K562 (cell line): Measurements from ENCODE around the gene RNF151. TPM values are rescaled to one million over a fixed set of nuclear protein-coding genes. Genes with fewer than 3 reads are reported as not detected.

Source experiments
- ATF3 ChIP-seq, 2 experiments: fragments of 450-650 bp in 1 of 2; sonication (generic) in 1 of 2; formaldehyde crosslinking in 1 of 2; IDR thresholded peaks in 1 of 2; conservative IDR thresholded peaks in 1 of 2; 2 replicates each; pipeline versions ENCODE4 v1.6.1 to v1.8.1; 2016 to 2023; ENCODE audit warnings: mild to moderate bottlenecking in 2 of 2, moderate library complexity in 2 of 2, inconsistent platforms in 1 of 2, missing genetic modification reagents in 1 of 2
- CAMTA2 ChIP-seq: fragments of 250-450 bp; sonication (Bioruptor Pico); conservative IDR thresholded peaks from 2 replicates; pipeline ENCODE4 v1.5.1; 2022
- CBX2 ChIP-seq: fragments of 200-600 bp; sonication (generic); IDR thresholded peaks from one replicate; pipeline ENCODE4 v1.6.1; 2012; ENCODE audit warnings: mild to moderate bottlenecking, low read length, inconsistent platforms; ENCODE audit not compliant: insufficient read depth, poor library complexity, severe bottlenecking
- FOS ChIP-seq: IDR thresholded peaks from 3 replicates; pipeline ENCODE4 v1.6.1; 2011; ENCODE audit not compliant: insufficient read length; ENCODE audit errors: extremely low read depth
- HDAC6 ChIP-seq: IDR thresholded peaks from 2 replicates; pipeline ENCODE4 v1.6.1; 2012; ENCODE audit warnings: low read depth, mild to moderate bottlenecking, control low read depth, inconsistent platforms, low read length, moderate library complexity
- JUN ChIP-seq, 2 experiments: sonication (generic) in 1 of 2; formaldehyde crosslinking in 1 of 2; IDR thresholded peaks; 2 replicates each; pipeline versions ENCODE4 v1.6.1 to v1.8.0; 2012 to 2022; ENCODE audit warnings: borderline replicate concordance in 2 of 2, mild to moderate bottlenecking in 2 of 2, improper control_type of control experiment in 1 of 2, low read depth in 1 of 2, low read length in 1 of 2, missing genetic modification reagents in 1 of 2
- PCBP2 ChIP-seq: fragments of 200-400 bp; formaldehyde crosslinking; IDR thresholded peaks from 2 replicates; pipeline ENCODE4 v1.6.1; 2018; ENCODE audit warnings: low read length, low read depth, mild to moderate bottlenecking, moderate library complexity; ENCODE audit not compliant: poor library complexity, severe bottlenecking
- SMAD2 ChIP-seq: fragments of 150-350 bp; IDR thresholded peaks from 2 replicates; pipeline ENCODE4 v1.6.1; 2014; ENCODE audit warnings: low read depth, mild to moderate bottlenecking, low read length
- SOX6 ChIP-seq: fragments of 450-650 bp; IDR thresholded peaks from 2 replicates; pipeline ENCODE4 v1.6.1; 2014; ENCODE audit warnings: mild to moderate bottlenecking
- SP2 ChIP-seq: IDR thresholded peaks from 2 replicates; pipeline ENCODE4 v1.6.1; 2011; ENCODE audit warnings: mild to moderate bottlenecking, low read depth, low read length, moderate library complexity; ENCODE audit not compliant: poor library complexity, severe bottlenecking; ENCODE audit errors: extremely low read depth
- SRSF3 ChIP-seq: fragments of 200-400 bp; formaldehyde crosslinking; IDR thresholded peaks from 2 replicates; pipeline ENCODE4 v1.6.1; 2016; ENCODE audit warnings: mild to moderate bottlenecking, low read length, moderate library complexity; ENCODE audit not compliant: insufficient read depth
- STAT5B ChIP-seq: fragments of 250-450 bp; sonication (Bioruptor Pico); IDR thresholded peaks from 2 replicates; pipeline ENCODE4 v1.8.0; 2021; ENCODE audit warnings: mild to moderate bottlenecking, inconsistent platforms
- TARDBP ChIP-seq: fragments of 450-650 bp; IDR thresholded peaks from 2 replicates; pipeline ENCODE4 v1.6.1; 2016
- ZNF316 ChIP-seq: fragments of 450-650 bp; IDR thresholded peaks from 2 replicates; pipeline ENCODE4 v1.6.1; 2016
- ZNF384 ChIP-seq: IDR thresholded peaks from 2 replicates; pipeline ENCODE4 v1.6.1; 2012; ENCODE audit warnings: low read depth, low read length, improper control_type of control experiment
- ZNF589 ChIP-seq: fragments of 200-800 bp; sonication (Bioruptor generic); IDR thresholded peaks from 2 replicates; pipeline ENCODE4 v1.6.1; 2016; ENCODE audit warnings: low read depth, missing genetic modification characterization, missing compliant biosample characterization
- polyA plus RNA-seq, 8 experiments: library from polyadenylated mRNA; depleted of rRNA in 4 of 8; stranded (reverse) in 5 of 8; unstranded in 3 of 8; fragments of >200 nt; fragmentation: Nextera tagmentation in 2 of 8; fragmentation: Illumina TruSeq in 1 of 8; extraction: Ambion mirVana in 2 of 8; extraction: Trizol in 1 of 8; gene quantifications; 2 replicates each; pipeline versions ENCODE4 v1.2.1 to v1.2.3, GENCODE V29; 2011 to 2014; ENCODE audit warnings: inconsistent platforms in 1 of 8, missing spikeins in 1 of 8
- total RNA-seq, 7 experiments: library from RNA; depleted of rRNA in 6 of 7; stranded (reverse); fragments of >200 nt in 6 of 7; fragmentation: Illumina TruSeq in 2 of 7; extraction: Trizol in 2 of 7; gene quantifications; 2 replicates each; pipeline versions ENCODE4 v1.2.1 to v1.2.3, GENCODE V29; 2011 to 2021; ENCODE audit warnings: low replicate concordance in 1 of 7
- TF ChIP-seq, protein P1 (sequence below): fragments of 450-650 bp; formaldehyde crosslinking; IDR thresholded peaks from 2 replicates; pipeline ENCODE4 v1.4.0; 2022; ENCODE audit warnings: mild to moderate bottlenecking, moderate library complexity
- TF ChIP-seq, protein P2 (sequence below): sonication (generic); formaldehyde crosslinking; IDR thresholded peaks from 2 replicates; pipeline ENCODE4 v1.8.0; 2022; ENCODE audit warnings: missing genetic modification reagents, mild to moderate bottlenecking, borderline replicate concordance
- TF ChIP-seq, protein P3 (sequence below): fragments of 200-800 bp; sonication (Bioruptor generic); IDR thresholded peaks from 2 replicates; pipeline ENCODE4 v1.6.1; 2017; ENCODE audit warnings: missing genetic modification characterization, missing compliant biosample characterization
- TF ChIP-seq, protein P4 (sequence below): sonication (generic); formaldehyde crosslinking; IDR thresholded peaks from 2 replicates; pipeline ENCODE4 v1.8.0; 2022; ENCODE audit warnings: missing genetic modification reagents, mild to moderate bottlenecking, borderline replicate concordance

RNF151 gene
- total and polyA plus RNA-seq, 9 of the 15 experiments (the other 6 are each of a cell fraction or from before 2014, with no cell fraction given), result not detected

DNA sequence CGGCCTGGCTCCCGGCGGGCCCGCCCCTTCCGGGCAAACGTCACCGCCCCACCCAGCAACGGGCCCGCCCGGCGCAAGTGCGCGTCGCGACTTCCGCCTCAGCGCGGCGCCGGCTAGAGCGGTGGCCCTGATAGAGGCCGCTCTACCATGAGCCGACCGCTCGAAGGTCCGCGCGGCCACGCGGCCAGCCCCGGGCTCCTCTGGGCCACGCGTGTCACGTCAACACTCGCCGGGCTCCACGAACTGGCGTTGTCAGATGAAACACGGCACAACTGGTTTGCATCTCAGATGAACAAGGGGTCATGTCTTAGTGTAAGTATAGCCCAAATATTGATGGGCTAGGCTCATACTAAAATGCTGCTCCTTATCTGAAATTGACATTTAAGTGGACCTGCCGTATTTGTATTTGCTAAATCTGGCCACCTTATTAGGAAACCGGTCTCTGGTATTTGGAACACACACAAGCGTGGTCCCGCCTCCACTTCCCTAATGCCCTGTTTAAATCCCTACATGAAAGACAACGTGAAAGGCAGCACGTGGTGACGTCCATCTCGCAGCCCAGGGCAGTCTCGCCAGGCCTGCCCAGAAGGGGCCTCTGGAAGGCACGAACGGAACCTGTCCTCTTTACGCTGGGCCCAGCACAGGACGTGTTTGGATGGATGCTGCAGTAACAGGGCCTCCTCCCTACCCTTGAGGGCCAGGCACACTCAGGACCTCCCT is 43.3 kb downstream of the RNF151 start, which contains the start of gene ZNF598 (continued):
- TF ChIP-seq ATF3 (IDR thresholded peaks at IDR 0.05) (no peak), ATF3 (CRISPR knock-in tag; conservative IDR thresholded peaks at IDR 0.05) (0 out of 2 replicates have a peak, but pooled peaks have one; percentile 49), ZNF384 (no peak; the same call in 1 of the 2 replicates), HDAC6 (no peak), STAT5B (CRISPR knock-in tag) (no peak), SMAD2 (no peak), PCBP2 (no peak), TARDBP (peak; percentile 74; the same call in 1 of the 2 replicates), CAMTA2 (no peak), SRSF3 (no peak), ZNF316 (no peak), SOX6 (peak; percentile 60), SP2 (peak; percentile 97), FOS (no peak), ZNF589 (no peak), CBX2 (no peak), JUN (IDR thresholded peaks at IDR 0.05; ENCODE audit: borderline replicate concordance, low read depth, low read length) (peak; percentile 46; the same call in 1 of the 2 replicates), JUN (CRISPR knock-in tag; IDR thresholded peaks at IDR 0.05; ENCODE audit: borderline replicate concordance) (no peak)
- TF ChIP-seq, protein P1, sequence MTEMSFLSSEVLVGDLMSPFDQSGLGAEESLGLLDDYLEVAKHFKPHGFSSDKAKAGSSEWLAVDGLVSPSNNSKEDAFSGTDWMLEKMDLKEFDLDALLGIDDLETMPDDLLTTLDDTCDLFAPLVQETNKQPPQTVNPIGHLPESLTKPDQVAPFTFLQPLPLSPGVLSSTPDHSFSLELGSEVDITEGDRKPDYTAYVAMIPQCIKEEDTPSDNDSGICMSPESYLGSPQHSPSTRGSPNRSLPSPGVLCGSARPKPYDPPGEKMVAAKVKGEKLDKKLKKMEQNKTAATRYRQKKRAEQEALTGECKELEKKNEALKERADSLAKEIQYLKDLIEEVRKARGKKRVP (CRISPR knock-in tag), result no peak
- TF ChIP-seq, protein P2, sequence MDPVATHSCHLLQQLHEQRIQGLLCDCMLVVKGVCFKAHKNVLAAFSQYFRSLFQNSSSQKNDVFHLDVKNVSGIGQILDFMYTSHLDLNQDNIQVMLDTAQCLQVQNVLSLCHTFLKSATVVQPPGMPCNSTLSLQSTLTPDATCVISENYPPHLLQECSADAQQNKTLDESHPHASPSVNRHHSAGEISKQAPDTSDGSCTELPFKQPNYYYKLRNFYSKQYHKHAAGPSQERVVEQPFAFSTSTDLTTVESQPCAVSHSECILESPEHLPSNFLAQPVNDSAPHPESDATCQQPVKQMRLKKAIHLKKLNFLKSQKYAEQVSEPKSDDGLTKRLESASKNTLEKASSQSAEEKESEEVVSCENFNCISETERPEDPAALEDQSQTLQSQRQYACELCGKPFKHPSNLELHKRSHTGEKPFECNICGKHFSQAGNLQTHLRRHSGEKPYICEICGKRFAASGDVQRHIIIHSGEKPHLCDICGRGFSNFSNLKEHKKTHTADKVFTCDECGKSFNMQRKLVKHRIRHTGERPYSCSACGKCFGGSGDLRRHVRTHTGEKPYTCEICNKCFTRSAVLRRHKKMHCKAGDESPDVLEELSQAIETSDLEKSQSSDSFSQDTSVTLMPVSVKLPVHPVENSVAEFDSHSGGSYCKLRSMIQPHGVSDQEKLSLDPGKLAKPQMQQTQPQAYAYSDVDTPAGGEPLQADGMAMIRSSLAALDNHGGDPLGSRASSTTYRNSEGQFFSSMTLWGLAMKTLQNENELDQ (CRISPR knock-in tag), result no peak
- TF ChIP-seq, protein P3, sequence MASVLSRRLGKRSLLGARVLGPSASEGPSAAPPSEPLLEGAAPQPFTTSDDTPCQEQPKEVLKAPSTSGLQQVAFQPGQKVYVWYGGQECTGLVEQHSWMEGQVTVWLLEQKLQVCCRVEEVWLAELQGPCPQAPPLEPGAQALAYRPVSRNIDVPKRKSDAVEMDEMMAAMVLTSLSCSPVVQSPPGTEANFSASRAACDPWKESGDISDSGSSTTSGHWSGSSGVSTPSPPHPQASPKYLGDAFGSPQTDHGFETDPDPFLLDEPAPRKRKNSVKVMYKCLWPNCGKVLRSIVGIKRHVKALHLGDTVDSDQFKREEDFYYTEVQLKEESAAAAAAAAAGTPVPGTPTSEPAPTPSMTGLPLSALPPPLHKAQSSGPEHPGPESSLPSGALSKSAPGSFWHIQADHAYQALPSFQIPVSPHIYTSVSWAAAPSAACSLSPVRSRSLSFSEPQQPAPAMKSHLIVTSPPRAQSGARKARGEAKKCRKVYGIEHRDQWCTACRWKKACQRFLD, result peak; percentile 94
- TF ChIP-seq, protein P4, sequence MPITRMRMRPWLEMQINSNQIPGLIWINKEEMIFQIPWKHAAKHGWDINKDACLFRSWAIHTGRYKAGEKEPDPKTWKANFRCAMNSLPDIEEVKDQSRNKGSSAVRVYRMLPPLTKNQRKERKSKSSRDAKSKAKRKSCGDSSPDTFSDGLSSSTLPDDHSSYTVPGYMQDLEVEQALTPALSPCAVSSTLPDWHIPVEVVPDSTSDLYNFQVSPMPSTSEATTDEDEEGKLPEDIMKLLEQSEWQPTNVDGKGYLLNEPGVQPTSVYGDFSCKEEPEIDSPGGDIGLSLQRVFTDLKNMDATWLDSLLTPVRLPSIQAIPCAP (CRISPR knock-in tag), result no peak
